ENCODE data around the gene GPRC5A.

GPRC5A gene

GRCh38 chr12:12885096-12885792 lies 6.1 kb upstream of the GPRC5A start:
- no peaks in the 10 kb centered on the region for H3K9me3 ChIP-seq (ENCODE audit: control insufficient read depth, low read length)
- H3K4me1 ChIP-seq (ENCODE audit: control insufficient read depth, insufficient read depth, low read length, poor library complexity, severe bottlenecking), result peaks cover 22% of the 10 kb centered on the region
- WGBS, 2 experiments (ENCODE audit: insufficient coverage in 2 of 2), result 40 to 46% methylated on average over 8 to 11 of the region's 14 CpGs
- no peaks in the 10 kb centered on the region for H3K36me3 ChIP-seq (ENCODE audit: control insufficient read depth, insufficient read depth, low read length)
- H3K27ac ChIP-seq (ENCODE audit: low read depth, low read length, severe bottlenecking), result no peak overlapping the region
- no peak overlapping the region for H3K4me3 ChIP-seq (ENCODE audit: extremely low read depth, insufficient read depth, low read length, poor library complexity, severe bottlenecking)

DNA sequence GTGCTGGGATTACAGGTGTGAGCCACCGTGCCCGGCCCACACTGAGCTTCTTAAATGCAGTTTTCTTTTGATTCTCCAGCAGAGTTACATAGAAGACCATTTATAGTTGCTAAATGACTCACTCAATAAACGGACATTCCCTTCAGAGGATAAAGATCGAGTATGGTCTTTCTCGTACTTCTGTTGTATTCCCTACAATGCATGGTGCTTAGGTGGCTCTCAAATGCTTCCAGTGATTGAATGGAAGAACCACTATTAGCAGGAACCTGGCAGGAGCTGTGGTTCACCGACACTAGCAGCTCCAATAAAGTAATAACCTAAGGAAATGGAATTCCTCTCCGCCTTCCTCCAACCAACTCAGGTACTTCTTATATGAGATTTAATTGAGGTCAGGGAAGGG lies 3.9 kb upstream of the GPRC5A start:
- Histone ChIP-seq H3K4me3 (ENCODE audit: extremely low read depth, insufficient read depth, low read length, poor library complexity, severe bottlenecking) (no peak overlapping the region), H3K27ac (ENCODE audit: low read depth, low read length, severe bottlenecking) (no peak overlapping the region), H3K36me3 (ENCODE audit: control insufficient read depth, insufficient read depth, low read length) (no peaks in the 10 kb centered on the region), H3K9me3 (ENCODE audit: control insufficient read depth, low read length) (no peaks in the 10 kb centered on the region), H3K4me1 (ENCODE audit: control insufficient read depth, insufficient read depth, low read length, poor library complexity, severe bottlenecking) (peaks cover 33% of the 10 kb centered on the region)
- whole genome bisulfite sequencing, 2 experiments (ENCODE audit: insufficient coverage in 2 of 2), result 83 to 89% methylated on average over 4 to 5 of the region's 7 CpGs

DNA sequence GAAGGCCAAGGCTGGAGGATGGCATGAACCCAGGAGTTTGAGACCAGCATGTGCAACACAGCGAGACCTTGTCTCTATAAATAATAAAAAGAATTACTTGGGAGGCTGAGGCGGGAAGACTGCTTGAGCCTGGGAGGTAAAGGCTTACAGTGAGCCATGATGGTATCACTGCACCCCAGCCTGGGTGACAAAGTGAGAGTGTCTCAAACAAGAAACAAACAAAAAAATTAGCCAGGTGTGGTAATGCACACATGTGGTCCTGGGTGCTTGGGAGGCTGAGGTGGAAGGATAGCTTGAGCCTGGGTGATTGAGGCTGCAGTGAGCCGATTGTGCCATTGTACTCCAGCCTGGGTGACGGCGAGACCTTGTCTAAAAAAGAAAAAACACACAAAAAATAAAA lies 1.7 kb upstream of the GPRC5A start:
- Histone ChIP-seq H3K9me3 (ENCODE audit: control insufficient read depth, low read length) (no peaks in the 10 kb centered on the region), H3K27ac (ENCODE audit: low read depth, low read length, severe bottlenecking) (no peak overlapping the region), H3K4me3 (ENCODE audit: extremely low read depth, insufficient read depth, low read length, poor library complexity, severe bottlenecking) (no peak overlapping the region), H3K36me3 (ENCODE audit: control insufficient read depth, insufficient read depth, low read length) (no peaks in the 10 kb centered on the region), H3K4me1 (ENCODE audit: control insufficient read depth, insufficient read depth, low read length, poor library complexity, severe bottlenecking) (peaks cover 29% of the 10 kb centered on the region)
- WGBS, 2 experiments (ENCODE audit: insufficient coverage in 2 of 2), result 100% methylated on average over 1 of the region's 5 CpGs; no CpG with 5 or more reads in 1 of the 2 experiments

DNA sequence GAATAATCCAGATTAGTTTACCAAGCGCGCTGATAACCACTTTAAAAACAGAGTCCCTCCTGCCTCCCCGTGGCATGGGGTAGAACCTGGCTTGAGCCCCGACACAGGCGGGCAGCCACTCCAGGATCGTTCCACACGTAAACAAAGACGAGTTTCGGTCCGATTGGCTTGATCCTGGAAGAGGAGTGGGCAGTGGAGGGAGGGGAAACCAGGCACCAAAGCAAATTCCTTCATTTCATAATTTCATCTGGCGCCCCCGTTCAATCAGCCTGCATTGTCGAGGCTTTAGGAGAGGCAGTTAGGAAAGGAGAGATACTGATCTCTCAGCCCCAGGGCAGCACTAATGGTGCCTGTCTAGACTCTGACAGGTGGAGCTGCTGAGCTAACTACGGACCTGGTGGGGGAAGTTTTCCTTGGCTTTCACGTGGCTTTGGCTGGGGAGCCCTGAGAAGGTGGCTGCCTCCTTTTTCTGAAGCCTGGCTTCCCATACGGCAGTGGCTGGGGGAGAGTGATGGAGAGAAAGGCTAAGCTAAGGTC lies 751 bp upstream of the GPRC5A start:
- H3K9me3 ChIP-seq (ENCODE audit: control insufficient read depth, low read length), result no peaks in the 10 kb centered on the region
- peaks cover 24% of the 10 kb centered on the region for H3K4me1 ChIP-seq (ENCODE audit: control insufficient read depth, insufficient read depth, low read length, poor library complexity, severe bottlenecking)
- peak overlapping the region; percentile 40 for H3K4me3 ChIP-seq (ENCODE audit: extremely low read depth, insufficient read depth, low read length, poor library complexity, severe bottlenecking)
- no peak overlapping the region for H3K27ac ChIP-seq (ENCODE audit: low read depth, low read length, severe bottlenecking)
- no peaks in the 10 kb centered on the region for H3K36me3 ChIP-seq (ENCODE audit: control insufficient read depth, insufficient read depth, low read length)
- 5 to 9% methylated on average over 7 to 10 of the region's 16 CpGs for WGBS, 2 experiments (ENCODE audit: insufficient coverage in 2 of 2)

- peak overlapping the region; percentile 40 for H3K4me3 ChIP-seq (ENCODE audit: extremely low read depth, insufficient read depth, low read length, poor library complexity, severe bottlenecking)
- peaks cover 19% of the 10 kb centered on the region for H3K4me1 ChIP-seq (ENCODE audit: control insufficient read depth, insufficient read depth, low read length, poor library complexity, severe bottlenecking)
- H3K36me3 ChIP-seq (ENCODE audit: control insufficient read depth, insufficient read depth, low read length), result no peaks in the 10 kb centered on the region
- H3K27ac ChIP-seq (ENCODE audit: low read depth, low read length, severe bottlenecking), result no peak overlapping the region
- WGBS, 2 experiments (ENCODE audit: insufficient coverage in 2 of 2), result 34 to 67% methylated on average over 5 of the region's 7 CpGs
- no peaks in the 10 kb centered on the region for H3K9me3 ChIP-seq (ENCODE audit: control insufficient read depth, low read length)
Measured at GRCh38 chr12:12891881-12892355, 556 bp downstream of the GPRC5A start.

- H3K9me3 ChIP-seq (ENCODE audit: control insufficient read depth, low read length), result no peaks in the 10 kb centered on the region
- H3K36me3 ChIP-seq (ENCODE audit: control insufficient read depth, insufficient read depth, low read length), result no peaks in the 10 kb centered on the region
- WGBS, 2 experiments (ENCODE audit: insufficient coverage in 2 of 2), result 47 to 66% methylated on average over 8 to 10 of the region's 10 CpGs
- peaks cover 19% of the 10 kb centered on the region for H3K4me1 ChIP-seq (ENCODE audit: control insufficient read depth, insufficient read depth, low read length, poor library complexity, severe bottlenecking)
- no peak overlapping the region for H3K4me3 ChIP-seq (ENCODE audit: extremely low read depth, insufficient read depth, low read length, poor library complexity, severe bottlenecking)
- no peak overlapping the region for H3K27ac ChIP-seq (ENCODE audit: low read depth, low read length, severe bottlenecking)
Measured at GRCh38 chr12:12892681-12893141, 1.3 kb downstream of the GPRC5A start.

- Histone ChIP-seq H3K9me3 (ENCODE audit: control insufficient read depth, low read length) (no peaks in the 10 kb centered on the region), H3K4me3 (ENCODE audit: extremely low read depth, insufficient read depth, low read length, poor library complexity, severe bottlenecking) (no peak overlapping the region), H3K36me3 (ENCODE audit: control insufficient read depth, insufficient read depth, low read length) (no peaks in the 10 kb centered on the region), H3K4me1 (ENCODE audit: control insufficient read depth, insufficient read depth, low read length, poor library complexity, severe bottlenecking) (peaks cover 19% of the 10 kb centered on the region), H3K27ac (ENCODE audit: low read depth, low read length, severe bottlenecking) (no peak overlapping the region)
- WGBS, 2 experiments (ENCODE audit: insufficient coverage in 2 of 2), result 94 to 95% methylated on average over 5 of the region's 5 CpGs
Measured at GRCh38 chr12:12893438-12893837, 2.1 kb downstream of the GPRC5A start.

DNA sequence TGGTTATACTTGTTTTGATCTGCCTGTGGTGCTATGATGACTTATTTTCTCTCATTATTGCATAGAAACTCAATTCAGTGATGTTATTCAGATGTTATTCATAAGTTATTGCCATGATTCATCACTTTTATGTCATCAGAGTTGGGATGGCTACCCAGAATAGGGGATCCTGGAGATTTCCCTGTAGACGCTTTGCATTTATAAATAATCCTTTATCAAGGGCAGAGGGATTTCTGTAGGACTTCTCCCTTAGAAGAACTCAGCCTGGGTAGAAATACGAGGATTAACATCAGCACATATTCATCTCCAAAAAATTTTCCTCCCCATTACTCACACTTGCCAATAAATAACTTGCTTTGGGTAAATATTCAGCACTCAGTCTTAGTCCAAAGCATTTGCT lies 4.9 kb downstream of the GPRC5A start:
- WGBS, 2 experiments (ENCODE audit: insufficient coverage in 2 of 2), result 100% methylated on average over 1 of the region's 2 CpGs; no CpG with 5 or more reads in 1 of the 2 experiments
- Histone ChIP-seq H3K4me3 (ENCODE audit: extremely low read depth, insufficient read depth, low read length, poor library complexity, severe bottlenecking) (no peak overlapping the region), H3K9me3 (ENCODE audit: control insufficient read depth, low read length) (no peaks in the 10 kb centered on the region), H3K27ac (ENCODE audit: low read depth, low read length, severe bottlenecking) (no peak overlapping the region), H3K36me3 (ENCODE audit: control insufficient read depth, insufficient read depth, low read length) (no peaks in the 10 kb centered on the region), H3K4me1 (ENCODE audit: control insufficient read depth, insufficient read depth, low read length, poor library complexity, severe bottlenecking) (peaks cover 20% of the 10 kb centered on the region)

GRCh38 chr12:12897302-12897701 lies 5.9 kb downstream of the GPRC5A start:
- H3K4me1 ChIP-seq (ENCODE audit: control insufficient read depth, insufficient read depth, low read length, poor library complexity, severe bottlenecking), result peaks cover 15% of the 10 kb centered on the region
- no peak overlapping the region for H3K4me3 ChIP-seq (ENCODE audit: extremely low read depth, insufficient read depth, low read length, poor library complexity, severe bottlenecking)
- WGBS, 2 experiments (ENCODE audit: insufficient coverage in 2 of 2), result 74 to 80% methylated on average over 6 of the region's 6 CpGs
- no peak overlapping the region for H3K27ac ChIP-seq (ENCODE audit: low read depth, low read length, severe bottlenecking)
- H3K9me3 ChIP-seq (ENCODE audit: control insufficient read depth, low read length), result no peaks in the 10 kb centered on the region
- H3K36me3 ChIP-seq (ENCODE audit: control insufficient read depth, insufficient read depth, low read length), result no peaks in the 10 kb centered on the region

DNA sequence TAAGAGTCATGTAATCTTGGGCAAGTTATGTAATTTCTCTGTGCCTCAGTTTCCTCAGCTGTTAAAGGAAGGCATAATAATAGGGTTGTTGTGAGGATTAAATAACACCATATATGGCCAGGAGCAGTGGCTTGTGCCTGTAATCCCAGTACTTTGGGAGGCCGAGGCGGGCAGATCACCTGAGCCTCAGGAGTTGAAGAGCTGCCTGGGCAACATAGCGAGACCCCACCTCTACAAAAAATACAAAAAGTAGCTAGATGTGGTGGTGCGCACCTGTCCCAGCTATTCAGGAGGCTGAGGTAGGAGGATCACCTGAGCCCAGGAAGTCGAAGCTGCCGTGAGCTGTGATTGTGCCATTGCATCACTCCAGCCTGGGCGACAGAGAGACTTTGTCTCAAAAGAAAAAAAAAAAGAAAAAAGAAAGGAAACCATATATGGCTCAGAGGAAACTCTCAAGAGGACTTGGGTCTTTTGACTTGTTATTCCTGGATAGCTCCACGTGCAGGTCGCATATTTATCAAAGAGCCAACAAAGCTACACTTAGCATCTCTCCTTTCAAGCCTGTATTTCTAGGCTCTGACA lies 6.9 kb downstream of the GPRC5A start:
- Histone ChIP-seq H3K4me1 (ENCODE audit: control insufficient read depth, insufficient read depth, low read length, poor library complexity, severe bottlenecking) (peaks cover 15% of the 10 kb centered on the region), H3K36me3 (ENCODE audit: control insufficient read depth, insufficient read depth, low read length) (no peaks in the 10 kb centered on the region), H3K27ac (ENCODE audit: low read depth, low read length, severe bottlenecking) (no peak overlapping the region), H3K4me3 (ENCODE audit: extremely low read depth, insufficient read depth, low read length, poor library complexity, severe bottlenecking) (no peak overlapping the region), H3K9me3 (ENCODE audit: control insufficient read depth, low read length) (no peaks in the 10 kb centered on the region)
- WGBS, 2 experiments (ENCODE audit: insufficient coverage in 2 of 2), result 87 to 94% methylated on average over 5 to 7 of the region's 9 CpGs
